NCI-H345 (cell line): ENCODE results near the gene ABCC10.
"Not testable (repeated sequence)": the region's sequence is repeated elsewhere in the genome, so short reads cannot be mapped to it uniquely, and the experiment has no call there.

Experiments used
- DNase-seq: peaks from one replicate; lab custom pipeline; 2025; lab: John Stamatoyannopoulos, UW

ABCC10 gene

GRCh38 chr6:43444036-43444435 is 16.7 kb downstream of the ABCC10 start:
- no peak for DNase-seq

- no peak for DNase-seq
Observed at GRCh38 chr6:43444582-43444981, 17.2 kb downstream of the ABCC10 start.

- no peak for DNase-seq
Observed at GRCh38 chr6:43445576-43445975, 18.2 kb downstream of the ABCC10 start.

- no peak for DNase-seq
Observed at GRCh38 chr6:43447604-43448003, 20.3 kb downstream of the ABCC10 start.

- DNase-seq: no peak
Observed at GRCh38 chr6:43448916-43449315, 21.6 kb downstream of the ABCC10 start.

GRCh38 chr6:43450699-43451131 is 23.4 kb downstream of the ABCC10 start:
- no peak for DNase-seq

- DNase-seq: no peak
Observed at GRCh38 chr6:43451348-43451747, 24.0 kb downstream of the ABCC10 start.

- DNase-seq: no peak
Observed at GRCh38 chr6:43451939-43452338, 24.6 kb downstream of the ABCC10 start.

- no peak for DNase-seq
Observed at GRCh38 chr6:43452896-43453295, 25.6 kb downstream of the ABCC10 start.

GRCh38 chr6:43453831-43454230 is 26.5 kb downstream of the ABCC10 start:
- no peak for DNase-seq

GRCh38 chr6:43454290-43454695 is 27.0 kb downstream of the ABCC10 start:
- peak; percentile 70 for DNase-seq

- peak; percentile 45 for DNase-seq
Observed at GRCh38 chr6:43454696-43455530, 27.6 kb downstream of the ABCC10 start.

GRCh38 chr6:43455531-43456428 is 28.4 kb downstream of the ABCC10 start, which contains the start of gene DLK2:
Gene DLK2 (minus strand): TSS chr6:43455548. CDS start chr6:43454825, 723 bp downstream.
- DNase-seq: peak; percentile 53

GRCh38 chr6:43457643-43458042 is 30.3 kb downstream of the ABCC10 start:
- no peak for DNase-seq

GRCh38 chr6:43458154-43458553 is 30.8 kb downstream of the ABCC10 start:
- DNase-seq: not testable (repeated sequence)

- DNase-seq: no peak
Observed at GRCh38 chr6:43459535-43459934, 32.2 kb downstream of the ABCC10 start.

- DNase-seq: no peak
Observed at GRCh38 chr6:43460032-43460431, 32.7 kb downstream of the ABCC10 start.

GRCh38 chr6:43461936-43462335 is 34.6 kb downstream of the ABCC10 start:
- DNase-seq: no peak

GRCh38 chr6:43464337-43464736 is 37.0 kb downstream of the ABCC10 start:
- no peak for DNase-seq

- no peak for DNase-seq
Observed at GRCh38 chr6:43465948-43466347, 38.6 kb downstream of the ABCC10 start.

- not testable (repeated sequence) for DNase-seq
Observed at GRCh38 chr6:43467265-43467664, 39.9 kb downstream of the ABCC10 start.

- no peak for DNase-seq
Observed at GRCh38 chr6:43467752-43468151, 40.4 kb downstream of the ABCC10 start.

- DNase-seq: no peak
Observed at GRCh38 chr6:43468240-43468639, 40.9 kb downstream of the ABCC10 start.
